Chondrocyte (in vitro differentiated cells): ENCODE data around the gene PAAF1. TPM values are rescaled to one million over a fixed set of nuclear protein-coding genes. Genes with fewer than 3 reads are reported as not detected.
"Not testable (repeated sequence)": the region's sequence is repeated elsewhere in the genome, so short reads cannot be mapped to it uniquely, and the experiment has no call there.

Source experiments
- DNase-seq: peaks from one replicate; pipeline ENCODE4 v3.0.0; 2021; ENCODE audit warnings: mixed read lengths, low spot score
- H3K27ac Mint-ChIP-seq: one replicate; pipeline ENCODE4 v1.8.0; 2021; ENCODE audit warnings: mild to moderate bottlenecking, moderate library complexity, mixed read lengths; ENCODE audit not compliant: unreplicated experiment
- H3K27me3 Mint-ChIP-seq: 2 replicates; pipeline ENCODE4 v1.8.0; 2021; ENCODE audit warnings: low read depth, mixed read lengths
- H3K36me3 Mint-ChIP-seq: 2 replicates; pipeline ENCODE4 v1.8.0; 2021; ENCODE audit warnings: low read depth, mixed read lengths
- H3K4me1 Mint-ChIP-seq: 2 replicates; pipeline ENCODE4 v1.8.0; 2021; ENCODE audit warnings: low read depth, mild to moderate bottlenecking, mixed read lengths
- H3K4me3 Mint-ChIP-seq: one replicate; pipeline ENCODE4 v1.8.0; 2021; ENCODE audit warnings: mild to moderate bottlenecking, moderate library complexity, mixed read lengths; ENCODE audit not compliant: unreplicated experiment
- H3K9me3 Mint-ChIP-seq: 2 replicates; pipeline ENCODE4 v1.8.0; 2021; ENCODE audit warnings: low read depth, mixed read lengths
- CTCF ChIP-seq: fragments of 200-600 bp; sonication (generic); IDR thresholded peaks from 2 replicates; pipeline ENCODE4 v1.5.0; 2021; ENCODE audit warnings: antibody characterized with exemption, mild to moderate bottlenecking, moderate library complexity
- total RNA-seq: library from RNA; stranded (reverse); gene quantifications from 3 replicates; pipeline ENCODE4 v1.2.1, GENCODE V29; 2021

The PAAF1 gene
- total RNA-seq, 1 donor from 2014 or later: 13.5 TPM

GRCh38 chr11:73878771-73879170 lies 2.0 kb downstream of the PAAF1 start:
- no peak for DNase-seq
- H3K36me3 Mint-ChIP-seq: peaks cover under 1% of the 10 kb centered on the region
- H3K4me1 Mint-ChIP-seq: peaks cover 26% of the 10 kb centered on the region
- no peak overlapping the region for H3K27ac Mint-ChIP-seq
- TF ChIP-seq CTCF: no peak
- no peaks in the 10 kb centered on the region for H3K27me3 Mint-ChIP-seq
- H3K9me3 Mint-ChIP-seq: no peaks in the 10 kb centered on the region
- no peak overlapping the region for H3K4me3 Mint-ChIP-seq

- peaks cover 21% of the 10 kb centered on the region for H3K4me1 Mint-ChIP-seq
- not testable (repeated sequence) for H3K27me3 Mint-ChIP-seq, DNase-seq, H3K9me3 Mint-ChIP-seq, H3K4me3 Mint-ChIP-seq, H3K36me3 Mint-ChIP-seq, H3K27ac Mint-ChIP-seq
Measured at GRCh38 chr11:73880449-73880848, 3.6 kb downstream of the PAAF1 start.

GRCh38 chr11:73883856-73884255 lies 7.1 kb downstream of the PAAF1 start:
- Mint-ChIP-seq H3K27ac (no peak overlapping the region), H3K9me3 (no peaks in the 10 kb centered on the region), H3K36me3 (peaks cover 7% of the 10 kb centered on the region), H3K4me1 (no peaks in the 10 kb centered on the region), H3K4me3 (no peak overlapping the region), H3K27me3 (no peaks in the 10 kb centered on the region)
- TF ChIP-seq CTCF: no peak
- no peak for DNase-seq

GRCh38 chr11:73888244-73888643 lies 11.4 kb downstream of the PAAF1 start:
- Mint-ChIP-seq H3K36me3 (peaks cover 11% of the 10 kb centered on the region), H3K4me3 (no peak overlapping the region), H3K27ac (no peak overlapping the region), H3K9me3 (no peaks in the 10 kb centered on the region), H3K4me1 (no peaks in the 10 kb centered on the region), H3K27me3 (no peaks in the 10 kb centered on the region)
- DNase-seq: no peak
- no peak for TF ChIP-seq CTCF

GRCh38 chr11:73889019-73889418 lies 12.2 kb downstream of the PAAF1 start:
- DNase-seq: no peak
- no peak overlapping the region for H3K27ac Mint-ChIP-seq

More at GRCh38 chr11:73889019-73889418, 12.2 kb downstream of the PAAF1 start:
- TF ChIP-seq CTCF: no peak
- no peaks in the 10 kb centered on the region for H3K27me3 Mint-ChIP-seq
- H3K36me3 Mint-ChIP-seq: peaks cover 8% of the 10 kb centered on the region
- H3K4me1 Mint-ChIP-seq: no peaks in the 10 kb centered on the region
- no peak overlapping the region for H3K4me3 Mint-ChIP-seq
- no peaks in the 10 kb centered on the region for H3K9me3 Mint-ChIP-seq
